Stromal cell of bone marrow (primary cell): Measurements from ENCODE around the gene LALBA.
"Not testable (repeated sequence)": the region's sequence is repeated elsewhere in the genome, so short reads cannot be mapped to it uniquely, and the experiment has no call there.

ENCODE experiments used
- DNase-seq: peaks from one replicate; pipeline ENCODE4 v3.0.0-alpha.2; 2012; ENCODE audit warnings: low read depth

The LALBA gene

GRCh38 chr12:48527891-48528670 lies 41.8 kb downstream of the LALBA start:
- no peak for DNase-seq

GRCh38 chr12:48525332-48525731 lies 44.5 kb downstream of the LALBA start, which contains the start of gene OR8S1:
OR8S1 (plus strand) TSS chr12:48525632; CDS start chr12:48525632, 0 bp downstream.
- no peak for DNase-seq

DNA sequence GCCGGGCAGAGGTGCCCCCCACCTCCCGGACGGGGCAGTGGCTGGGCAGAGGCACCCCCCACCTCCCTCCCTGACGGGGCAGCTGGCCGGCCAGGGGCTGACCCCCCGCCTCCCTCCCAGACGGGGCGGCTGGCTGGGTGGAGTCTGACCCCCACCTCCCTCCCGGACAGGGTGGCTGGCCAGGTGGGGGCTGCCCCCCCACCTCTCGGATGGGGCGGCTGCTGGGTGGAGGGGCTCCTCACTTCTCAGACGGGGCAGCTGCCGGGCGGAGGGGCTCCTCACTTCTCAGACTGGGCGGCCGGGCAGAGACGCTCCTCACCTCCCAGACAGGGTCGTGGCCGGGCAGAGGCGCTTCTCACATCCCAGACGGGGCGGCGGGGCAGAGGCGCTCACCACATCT lies 49.5 kb downstream of the LALBA start:
- not testable (repeated sequence) for DNase-seq
